A673 (cell line): ENCODE measurements around the gene ANKS6. TPM values are rescaled to one million over a fixed set of nuclear protein-coding genes. Genes with fewer than 3 reads are reported as not detected.

ENCODE experiments used
- BruUV-seq: library from RNA; stranded (reverse); fragments of 400-500 nt; replicated peaks from 2 replicates; lab custom pipeline; 2021; lab: Mats Ljungman, UMichigan
- CTCF ChIA-PET: fragments of 300-600 bp; sonication (Branson Sonifier 250); formaldehyde crosslinking; loops from one replicate; lab custom pipeline; 2022; ENCODE audit warnings: antibody characterized with exemption; lab: Charles Lee
- POLR2A ChIA-PET: fragments of 300-600 bp; sonication (Branson Sonifier 250); formaldehyde crosslinking; loops from one replicate; lab custom pipeline; 2022; ENCODE audit warnings: antibody characterized with exemption; ENCODE audit not compliant: low non-redundant PET; lab: Charles Lee
- DNase-seq: peaks from one replicate; pipeline ENCODE4 v3.0.0-alpha.2; 2015; ENCODE audit warnings: low spot score
- H3K27ac ChIP-seq: fragments of 200-600 bp; sonication (generic); 2 replicates; pipeline ENCODE4 v1.5.1; 2016; ENCODE audit warnings: mixed run types, low read depth, mild to moderate bottlenecking, mixed read lengths, antibody characterized with exemption, low read length; ENCODE audit not compliant: poor library complexity, severe bottlenecking
- H3K27me3 ChIP-seq: fragments of 200-600 bp; sonication (generic); replicated peaks from 2 replicates; pipeline ENCODE4 v1.6.1; 2017; ENCODE audit warnings: mixed run types, low read depth, mild to moderate bottlenecking, mixed read lengths, antibody characterized with exemption, low read length; ENCODE audit not compliant: insufficient read depth, poor library complexity
- H3K36me3 ChIP-seq: fragments of 200-600 bp; sonication (generic); 2 replicates; pipeline ENCODE4 v1.6.1; 2016; ENCODE audit warnings: mixed run types, mild to moderate bottlenecking, mixed read lengths, antibody characterized with exemption, low read length; ENCODE audit not compliant: insufficient read depth, poor library complexity, severe bottlenecking
- H3K4me1 ChIP-seq: fragments of 200-600 bp; sonication (generic); 2 replicates; pipeline ENCODE4 v1.6.1; 2017; ENCODE audit warnings: mixed run types, mild to moderate bottlenecking, mixed read lengths, antibody characterized with exemption, low read length; ENCODE audit not compliant: insufficient read depth, poor library complexity, severe bottlenecking
- H3K4me3 ChIP-seq: fragments of 200-600 bp; sonication (generic); 2 replicates; pipeline ENCODE4 v1.5.1; 2016; ENCODE audit warnings: low read depth, mixed run types, mild to moderate bottlenecking, mixed read lengths, low read length; ENCODE audit not compliant: poor library complexity, severe bottlenecking
- H3K9me3 ChIP-seq: fragments of 200-600 bp; sonication (generic); 2 replicates; pipeline ENCODE4 v1.6.1; 2016; ENCODE audit warnings: mixed run types, low read depth, mild to moderate bottlenecking, mixed read lengths, antibody characterized with exemption, low read length; ENCODE audit not compliant: poor library complexity, severe bottlenecking
- EZH2 ChIP-seq: fragments of 200-600 bp; sonication (generic); IDR thresholded peaks from 2 replicates; pipeline ENCODE4 v1.6.1; 2017; ENCODE audit warnings: borderline replicate concordance, low read depth, mild to moderate bottlenecking, mixed read lengths, antibody characterized with exemption, low read length; ENCODE audit not compliant: poor library complexity, severe bottlenecking
- intact Hi-C: fragments of 100-400 bp; cut with micrococcal nuclease; formaldehyde crosslinking; loops from one replicate; pipeline ENCODE4 v1.10.0; 2022; ENCODE audit not compliant: unreplicated experiment
- total RNA-seq: library from RNA; stranded (reverse); gene quantifications from 2 replicates; pipeline ENCODE4 v1.2.3, GENCODE V29; 2021
- TF ChIP-seq, protein P1 (sequence below): fragments of 300-800, 200-600 bp; sonication (generic); conservative IDR thresholded peaks from 2 replicates; pipeline ENCODE4 v1.5.1; 2017; ENCODE audit warnings: low read depth, mild to moderate bottlenecking, antibody characterized with exemption, low read length, moderate library complexity, mixed read lengths

ANKS6 gene
- total RNA-seq, 1 experiment from 2014 or later: 14.4 TPM

DNA sequence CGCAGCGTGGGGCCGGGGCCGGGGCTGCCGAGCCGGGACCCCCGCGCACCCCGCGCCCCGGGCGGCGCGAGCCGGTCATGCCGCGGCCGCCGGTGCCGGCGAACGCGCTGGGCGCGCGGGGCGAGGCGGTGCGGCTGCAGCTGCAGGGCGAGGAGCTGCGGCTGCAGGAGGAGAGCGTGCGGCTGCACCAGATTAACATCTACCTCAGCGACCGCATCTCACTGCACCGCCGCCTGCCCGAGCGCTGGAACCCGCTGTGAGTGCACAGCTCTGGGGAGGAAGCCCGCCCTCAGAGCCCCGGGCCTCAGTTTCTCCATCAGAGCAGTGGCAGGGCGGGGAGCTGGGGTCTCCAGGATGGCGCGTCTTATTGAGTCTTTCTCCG lies 11.4 kb upstream of the ANKS6 start:
- H3K36me3 ChIP-seq: no peaks in the 10 kb centered on the region
- no peak for DNase-seq
- TF ChIP-seq, protein P1, sequence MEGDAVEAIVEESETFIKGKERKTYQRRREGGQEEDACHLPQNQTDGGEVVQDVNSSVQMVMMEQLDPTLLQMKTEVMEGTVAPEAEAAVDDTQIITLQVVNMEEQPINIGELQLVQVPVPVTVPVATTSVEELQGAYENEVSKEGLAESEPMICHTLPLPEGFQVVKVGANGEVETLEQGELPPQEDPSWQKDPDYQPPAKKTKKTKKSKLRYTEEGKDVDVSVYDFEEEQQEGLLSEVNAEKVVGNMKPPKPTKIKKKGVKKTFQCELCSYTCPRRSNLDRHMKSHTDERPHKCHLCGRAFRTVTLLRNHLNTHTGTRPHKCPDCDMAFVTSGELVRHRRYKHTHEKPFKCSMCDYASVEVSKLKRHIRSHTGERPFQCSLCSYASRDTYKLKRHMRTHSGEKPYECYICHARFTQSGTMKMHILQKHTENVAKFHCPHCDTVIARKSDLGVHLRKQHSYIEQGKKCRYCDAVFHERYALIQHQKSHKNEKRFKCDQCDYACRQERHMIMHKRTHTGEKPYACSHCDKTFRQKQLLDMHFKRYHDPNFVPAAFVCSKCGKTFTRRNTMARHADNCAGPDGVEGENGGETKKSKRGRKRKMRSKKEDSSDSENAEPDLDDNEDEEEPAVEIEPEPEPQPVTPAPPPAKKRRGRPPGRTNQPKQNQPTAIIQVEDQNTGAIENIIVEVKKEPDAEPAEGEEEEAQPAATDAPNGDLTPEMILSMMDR: no peak
- no peak for TF ChIP-seq EZH2
- no peaks in the 10 kb centered on the region for H3K4me1 ChIP-seq
- ChIA-PET CTCF (no interaction called here), POLR2A (interaction anchor here (0.6 kb wide), 1 partner anchor 42 kb away, joined by 3 read pairs; no protein-coding TSS in a partner anchor)
- H3K27me3 ChIP-seq: peaks cover 39% of the 10 kb centered on the region
- H3K27ac ChIP-seq: no peak overlapping the region
- intact Hi-C loops: no loop called here
- BruUV-seq: no TSS peak
- no peaks in the 10 kb centered on the region for H3K9me3 ChIP-seq
- H3K4me3 ChIP-seq: peak overlapping the region; percentile 41

DNA sequence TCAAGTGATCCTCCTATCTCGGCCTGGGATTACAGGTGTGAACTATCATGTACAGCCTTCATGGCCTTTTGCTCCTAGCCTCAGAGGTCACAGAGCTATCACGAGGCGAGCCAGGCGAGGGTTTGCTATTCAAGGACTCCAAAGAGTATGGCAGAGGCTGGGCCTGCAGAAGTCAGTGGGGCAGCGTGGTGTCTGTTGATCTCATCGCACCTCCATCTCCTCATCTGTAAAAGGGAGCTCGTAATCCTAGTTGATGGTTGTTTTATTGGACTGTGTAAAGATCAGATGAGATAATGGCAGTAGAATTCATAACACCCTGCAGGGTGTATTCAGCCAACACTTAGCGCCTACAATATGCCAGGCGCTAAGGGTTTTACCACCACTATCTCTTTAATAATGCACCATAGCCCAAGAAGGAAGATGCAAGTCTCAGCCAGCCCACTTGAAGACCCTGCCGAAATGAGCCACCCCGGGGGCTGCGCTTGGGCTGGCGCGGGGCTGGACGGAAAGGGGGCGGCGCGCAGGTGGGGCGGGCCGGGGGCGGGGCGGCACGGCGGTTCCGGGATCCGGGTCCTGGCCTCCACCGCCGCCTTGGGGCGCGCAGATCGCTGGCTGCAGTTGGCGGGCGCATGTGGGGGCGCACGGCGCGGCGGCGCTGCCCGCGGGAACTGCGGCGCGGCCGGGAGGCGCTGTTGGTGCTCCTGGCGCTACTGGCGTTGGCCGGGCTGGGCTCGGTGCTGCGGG lies 10.9 kb upstream of the ANKS6 start, which contains the start of gene GALNT12:
GALNT12 (plus strand) TSS at position 601 of the 744 bp plus-strand sequence; CDS start at position 630, 29 bp downstream.
- Histone ChIP-seq H3K4me1 (no peaks in the 10 kb centered on the region), H3K27me3 (peaks cover 39% of the 10 kb centered on the region), H3K9me3 (no peaks in the 10 kb centered on the region), H3K27ac (no peak within 1 kb of the TSS), H3K4me3 (peak within 1 kb of the TSS; percentile 41), H3K36me3 (no peaks in the 10 kb centered on the region)
- POLR2A ChIA-PET: interaction anchor here (0.6 kb wide), 1 partner anchor 41 kb away, joined by 3 read pairs; no protein-coding TSS in a partner anchor
- intact Hi-C loops: no loop called here
- TF ChIP-seq EZH2: no peak
- TF ChIP-seq, protein P1: no peak
- CTCF ChIA-PET: no interaction called here
- DNase-seq: peak; percentile 23
- no TSS peak for BruUV-seq

DNA sequence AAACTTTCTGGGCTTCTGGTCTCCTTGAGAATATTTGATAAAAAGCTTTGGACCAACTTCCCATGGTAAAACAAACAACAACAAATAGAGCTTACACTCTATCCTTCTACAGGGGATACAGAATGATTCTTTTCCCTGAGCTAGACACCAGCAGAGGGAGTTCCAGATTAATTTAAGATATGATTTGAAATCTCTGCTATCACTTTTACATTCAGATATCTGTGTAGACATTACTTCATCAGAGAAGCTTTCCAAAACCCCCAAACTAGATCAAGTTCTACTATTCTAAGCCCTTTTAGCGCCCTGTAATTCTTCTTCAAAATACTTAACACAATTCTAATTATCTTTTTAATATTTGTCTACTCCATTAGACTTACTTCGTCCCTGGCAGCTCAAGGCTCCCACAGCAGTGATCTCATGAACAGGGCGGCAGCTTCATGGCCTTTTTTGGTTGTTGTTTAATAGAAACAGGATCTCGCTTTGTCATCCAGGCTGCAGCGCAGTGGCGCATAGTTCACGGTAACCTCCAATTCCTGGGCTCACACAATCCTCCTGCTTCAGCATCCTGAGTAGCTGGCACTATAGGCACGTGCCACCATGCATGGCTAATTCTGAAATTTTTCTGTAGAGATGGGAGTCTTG lies 10.2 kb upstream of the ANKS6 start:
- ChIA-PET POLR2A (interaction anchor here (0.6 kb wide), 1 partner anchor 30 kb away, joined by 6 read pairs; no protein-coding TSS in a partner anchor), CTCF (interaction anchor here (0.6 kb wide), 1 partner anchor 193 kb away, joined by 4 read pairs; no protein-coding TSS in a partner anchor)
- Histone ChIP-seq H3K4me1 (no peaks in the 10 kb centered on the region), H3K27me3 (peaks cover 39% of the 10 kb centered on the region), H3K36me3 (no peaks in the 10 kb centered on the region), H3K27ac (no peak overlapping the region), H3K9me3 (no peaks in the 10 kb centered on the region), H3K4me3 (no peak overlapping the region)
- intact Hi-C loops: no loop called here
- DNase-seq: no peak
- TF ChIP-seq, protein P1: peak; percentile 33; the same call in 1 of the 2 replicates
- TF ChIP-seq EZH2: no peak
- no TSS peak for BruUV-seq
